HG02870 (cell line): ENCODE measurements around the gene CRY2.
A peak's percentile ranks its signal among the peaks of the same experiment; 100 is the strongest.

Source experiments
- ATAC-seq: cut with Tn5 transposase; IDR thresholded peaks from one replicate; pipeline ENCODE4 v1.9.1; 2021; ENCODE audit warnings: mild to moderate bottlenecking, moderate library complexity; ENCODE audit not compliant: unreplicated experiment

The CRY2 gene

DNA sequence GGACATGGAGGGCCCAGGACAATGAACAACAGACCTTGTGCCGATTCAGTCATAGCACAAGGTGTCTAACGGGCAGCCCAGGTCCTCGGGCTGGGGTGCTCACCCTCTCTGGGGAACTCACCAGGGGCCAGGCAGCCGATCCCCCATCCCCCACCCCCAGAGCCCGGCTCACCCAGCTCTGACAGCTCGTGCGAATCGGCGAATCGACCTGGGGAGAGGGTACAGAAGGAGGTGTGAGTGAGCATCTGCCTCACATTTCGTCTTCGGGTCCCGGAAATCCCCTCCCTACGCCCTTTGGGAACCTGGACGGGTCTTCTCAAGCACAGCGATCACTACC lies 70.0 kb downstream of the CRY2 start:
- no peak for ATAC-seq

GRCh38 chr11:45917623-45918330 lies 70.5 kb downstream of the CRY2 start, which contains the start of gene PEX16:
TSS of gene PEX16 (minus strand) at chr11:45917877. CDS start at chr11:45917811, 66 bp downstream.
- ATAC-seq: peak; percentile 93

DNA sequence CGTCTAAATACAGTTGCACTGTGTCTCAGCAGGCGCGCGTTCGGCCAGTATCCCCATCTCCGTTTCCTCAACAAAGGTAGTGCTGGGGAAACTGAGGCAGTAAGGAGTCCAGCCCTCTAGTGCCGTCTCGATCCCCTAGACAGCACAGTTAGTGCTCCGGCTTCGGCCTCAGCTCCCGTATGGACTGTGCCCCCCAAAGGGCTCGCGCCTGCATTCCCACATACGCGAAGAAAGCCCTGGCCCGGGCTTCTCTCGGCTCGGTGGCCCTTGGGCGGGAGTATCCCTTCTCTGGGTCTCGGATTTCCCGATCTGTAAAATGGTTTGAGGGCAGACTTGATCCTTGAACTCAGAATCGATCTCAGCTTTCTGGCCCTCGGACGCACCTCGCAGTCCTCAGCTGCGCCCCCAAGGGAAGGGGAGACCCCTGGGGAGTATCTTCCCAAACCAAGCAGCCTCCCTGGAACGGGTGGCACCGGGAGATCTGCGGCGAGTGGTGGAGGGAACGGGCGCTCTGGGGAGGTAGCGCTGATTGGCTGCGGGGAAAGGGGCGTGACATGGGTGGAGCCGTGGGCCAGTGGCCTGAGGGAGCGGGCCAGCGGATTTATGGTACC lies 71.2 kb downstream of the CRY2 start:
- peak; percentile 30 for ATAC-seq

- ATAC-seq: no peak
These were observed 71.8 kb downstream of the CRY2 start for GRCh38 chr11:45918962-45919675.

GRCh38 chr11:45919806-45920530 lies 72.7 kb downstream of the CRY2 start:
- ATAC-seq: no peak

DNA sequence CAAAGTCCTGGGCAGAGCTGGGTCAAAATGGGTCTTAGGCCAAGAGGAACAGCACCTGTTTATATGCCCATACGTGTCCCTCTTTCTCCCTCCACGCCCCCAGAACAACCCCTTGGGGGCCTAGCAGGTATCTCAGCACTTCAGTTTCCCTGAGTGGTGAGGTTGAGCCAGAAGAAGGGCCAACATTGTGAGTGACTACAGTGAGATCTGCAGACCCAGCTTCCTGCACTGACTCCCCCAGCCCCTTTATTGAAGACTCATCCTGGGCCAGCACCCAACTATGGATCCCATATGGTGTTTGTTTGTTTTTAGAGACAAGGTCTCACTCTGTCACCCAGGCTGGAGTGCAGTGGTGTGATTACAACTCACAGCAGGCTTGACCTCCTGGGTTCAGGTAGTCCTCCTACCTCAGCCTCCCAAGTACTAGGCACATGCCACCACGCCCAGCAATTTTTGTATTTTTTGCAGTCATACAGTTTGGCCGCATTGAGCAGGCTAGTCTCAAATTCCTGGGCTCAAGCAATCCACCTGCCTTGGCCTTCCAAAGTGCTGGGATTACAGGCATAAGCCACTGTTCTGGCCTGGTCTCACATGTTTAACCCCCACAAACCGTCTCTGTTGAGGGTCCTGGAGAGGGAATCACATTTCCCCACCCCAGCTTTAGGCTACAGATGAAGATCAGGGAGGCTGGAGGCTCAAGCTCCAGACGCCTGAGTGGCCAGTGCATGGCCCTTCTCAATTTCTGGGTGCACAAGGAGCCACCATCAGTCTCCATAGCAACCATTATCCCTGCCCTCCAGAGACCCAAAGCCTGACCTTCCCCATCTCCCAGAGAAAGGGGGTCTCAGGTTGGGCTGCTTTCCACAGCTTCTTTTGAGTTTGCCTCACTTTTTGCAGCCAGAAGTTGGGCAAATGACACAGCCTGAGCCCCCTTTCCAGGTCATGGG lies 73.5 kb downstream of the CRY2 start:
- no peak for ATAC-seq

- no peak for ATAC-seq
These were observed 74.5 kb downstream of the CRY2 start for GRCh38 chr11:45921561-45922424.

DNA sequence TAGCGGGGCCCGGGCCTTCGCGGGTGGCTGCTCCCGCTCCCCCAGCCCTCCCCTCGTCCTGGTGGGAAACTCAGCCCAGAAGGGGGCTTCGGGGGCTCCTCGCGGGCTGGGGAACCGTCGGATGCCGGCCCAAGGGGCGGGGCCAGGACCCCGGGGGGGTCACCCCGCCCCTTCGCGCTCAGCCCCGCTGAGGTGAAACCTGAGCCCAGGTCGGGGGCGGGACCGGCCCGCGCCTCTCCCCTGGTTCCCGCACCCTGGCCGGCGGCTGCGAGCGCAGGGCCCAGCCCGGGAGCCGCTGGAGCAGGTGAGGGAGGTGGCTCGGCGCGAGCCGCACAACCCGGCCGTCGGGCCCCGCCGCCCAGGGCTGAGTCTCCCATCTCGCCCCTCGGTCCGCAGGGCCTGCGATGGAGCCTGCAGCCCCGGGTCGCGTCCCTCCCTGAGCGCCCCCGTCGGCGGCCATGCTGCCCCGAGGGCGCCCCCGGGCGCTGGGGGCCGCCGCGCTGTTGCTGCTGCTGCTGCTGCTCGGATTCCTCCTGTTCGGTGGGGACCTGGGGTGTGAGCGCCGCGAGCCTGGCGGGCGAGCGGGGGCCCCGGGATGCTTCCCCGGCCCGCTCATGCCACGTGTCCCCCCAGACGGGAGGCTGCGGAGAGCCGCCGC lies 75.3 kb downstream of the CRY2 start, which contains the start of gene LARGE2:
TSS of gene LARGE2 (plus strand) at position 232 of the 658 bp plus-strand sequence. CDS start at position 459, 227 bp downstream.
- no peak for ATAC-seq

GRCh38 chr11:45924036-45924915 lies 77.0 kb downstream of the CRY2 start:
- no peak for ATAC-seq

GRCh38 chr11:45924927-45925326 lies 77.7 kb downstream of the CRY2 start:
- no peak for ATAC-seq

GRCh38 chr11:45925550-45925949 lies 78.3 kb downstream of the CRY2 start:
- ATAC-seq: no peak

- no peak for ATAC-seq
These were observed 78.7 kb downstream of the CRY2 start for GRCh38 chr11:45926001-45926401.

DNA sequence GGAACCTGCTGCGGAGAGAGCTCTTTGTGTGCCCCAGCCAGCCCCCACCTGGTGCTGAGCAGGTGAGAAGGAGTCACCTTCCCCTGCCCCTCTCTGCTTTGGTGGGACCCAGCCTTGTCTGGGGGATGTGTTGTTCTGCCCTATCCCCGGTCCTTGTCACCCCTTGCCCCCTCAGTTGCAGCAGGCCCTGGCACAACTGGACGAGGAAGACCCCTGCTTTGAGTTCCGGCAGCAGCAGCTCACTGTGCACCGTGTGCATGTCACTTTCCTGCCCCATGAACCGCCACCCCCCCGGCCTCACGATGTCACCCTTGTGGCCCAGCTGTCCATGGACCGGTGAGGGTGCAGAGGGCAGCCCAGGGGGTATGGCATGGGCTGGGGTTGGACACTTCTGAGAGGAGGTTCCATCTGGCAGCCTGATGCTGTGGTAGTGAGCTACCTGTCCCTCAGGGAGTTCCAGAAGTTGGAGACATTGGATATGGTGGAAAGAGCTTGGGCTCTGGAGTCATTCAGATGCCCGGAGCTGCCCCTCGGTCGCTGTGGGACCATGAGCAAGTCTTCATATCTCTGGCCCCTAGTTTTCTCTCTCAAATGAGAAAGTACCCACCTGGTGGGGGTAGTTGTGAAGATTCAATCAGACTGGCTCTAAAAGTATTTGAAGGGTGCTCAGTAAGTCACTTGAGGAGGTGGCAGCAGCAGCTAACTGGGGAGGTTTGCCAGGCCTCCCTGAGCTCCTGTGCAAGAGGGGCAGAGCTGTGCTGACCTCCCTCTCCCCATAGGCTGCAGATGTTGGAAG lies 79.5 kb downstream of the CRY2 start:
- ATAC-seq: no peak

GRCh38 chr11:45927332-45927683 lies 80.0 kb downstream of the CRY2 start:
- no peak for ATAC-seq

DNA sequence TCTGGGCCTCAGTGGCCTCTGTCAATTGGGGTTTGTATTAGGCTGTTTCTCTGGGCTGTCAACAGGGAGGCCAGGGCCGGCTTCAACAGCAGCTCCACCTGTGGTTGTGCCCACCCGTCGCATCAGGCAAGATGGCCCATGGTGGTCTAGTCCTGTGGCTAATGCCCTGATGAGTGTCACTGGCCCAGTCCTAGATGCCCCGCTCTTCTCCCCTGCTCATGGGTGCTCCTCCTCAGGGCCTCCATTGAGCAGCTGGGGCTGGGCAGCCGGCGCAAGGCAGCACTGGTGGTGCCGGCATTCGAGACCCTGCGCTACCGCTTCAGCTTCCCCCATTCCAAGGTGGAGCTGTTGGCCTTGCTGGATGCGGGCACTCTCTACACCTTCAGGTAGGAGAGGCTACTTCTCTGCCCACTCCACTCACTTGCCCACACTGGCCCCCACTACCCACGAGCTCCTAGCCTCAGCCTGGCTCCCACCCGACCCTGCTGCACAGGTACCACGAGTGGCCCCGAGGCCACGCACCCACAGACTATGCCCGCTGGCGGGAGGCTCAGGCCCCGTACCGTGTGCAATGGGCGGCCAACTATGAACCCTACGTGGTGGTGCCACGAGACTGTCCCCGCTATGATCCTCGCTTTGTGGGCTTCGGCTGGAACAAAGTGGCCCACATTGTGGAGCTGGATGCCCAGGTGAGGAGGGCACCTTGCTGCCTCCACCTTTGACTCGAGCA lies 80.6 kb downstream of the CRY2 start:
- no peak for ATAC-seq

DNA sequence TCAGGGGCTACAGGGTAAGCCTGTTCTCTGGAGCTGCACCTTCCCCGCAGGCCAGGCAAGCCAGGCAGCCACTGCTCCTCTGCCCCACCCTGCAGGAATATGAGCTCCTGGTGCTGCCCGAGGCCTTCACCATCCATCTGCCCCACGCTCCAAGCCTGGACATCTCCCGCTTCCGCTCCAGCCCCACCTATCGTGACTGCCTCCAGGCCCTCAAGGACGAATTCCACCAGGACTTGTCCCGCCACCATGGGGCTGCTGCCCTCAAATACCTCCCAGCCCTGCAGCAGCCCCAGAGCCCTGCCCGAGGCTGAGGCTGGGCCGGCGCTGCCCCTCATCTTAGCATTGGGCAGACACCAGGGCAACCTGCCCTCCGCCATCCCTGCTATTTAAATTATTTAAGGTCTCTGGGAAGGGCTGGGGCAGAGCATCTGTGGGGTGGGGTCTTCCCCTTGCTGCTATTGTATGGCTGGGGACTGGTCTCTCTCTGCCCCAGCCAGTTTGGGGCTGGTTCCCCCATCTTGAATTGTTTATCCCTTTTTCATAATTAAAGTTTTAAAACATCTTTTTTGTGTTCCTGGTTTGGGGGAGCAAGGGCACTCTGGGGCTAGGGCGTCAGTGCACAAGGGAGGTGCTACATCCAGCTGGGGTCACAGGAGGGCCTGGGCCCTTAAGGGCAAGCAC lies 81.4 kb downstream of the CRY2 start:
- no peak for ATAC-seq
